Natural killer cell (primary cell): Measurements from ENCODE around the gene CXCR5. TPM values are rescaled to one million over a fixed set of nuclear protein-coding genes. Genes with fewer than 3 reads are reported as not detected.

Experiments
- ATAC-seq, 3 donors: fragments of 150-1000 bp in 2 of 3; fragments of 200-7000 bp in 1 of 3; cut with Tn5 transposase; 1 replicate in 1 of 3; 2 replicates in 2 of 3; pipeline ENCODE4 v1.10.0; 2021; ENCODE audit warnings: mild to moderate bottlenecking in 2 of 3, moderate library complexity in 2 of 3
- DNase-seq, 2 donors: peaks; one replicate each; pipeline versions ENCODE4 v3.0.0 to v3.0.0-alpha.2; 2013 to 2021; ENCODE audit warnings: mixed read lengths in 1 of 2
- H3K27ac ChIP-seq: one replicate; pipeline ENCODE4 v1.5.1; 2013; ENCODE audit warnings: mild to moderate bottlenecking, low read length
- H3K27me3 ChIP-seq: one replicate; pipeline ENCODE4 v1.6.1; 2013; ENCODE audit warnings: low read length; ENCODE audit not compliant: control insufficient read depth, insufficient read depth
- H3K36me3 ChIP-seq: one replicate; pipeline ENCODE4 v1.6.1; 2013; ENCODE audit warnings: low read length; ENCODE audit not compliant: control insufficient read depth, insufficient read depth
- H3K4me1 ChIP-seq: one replicate; pipeline ENCODE4 v1.6.1; 2013; ENCODE audit warnings: low read length; ENCODE audit not compliant: control insufficient read depth, insufficient read depth
- H3K4me3 ChIP-seq: one replicate; pipeline ENCODE4 v1.5.1; 2013; ENCODE audit warnings: low read length
- H3K9me3 ChIP-seq: one replicate; pipeline ENCODE4 v1.6.1; 2013; ENCODE audit warnings: low read length; ENCODE audit not compliant: control insufficient read depth, insufficient read depth
- H3K27ac Mint-ChIP-seq, 2 donors: one replicate each; pipeline ENCODE4 v1.8.0; 2022; ENCODE audit warnings: mild to moderate bottlenecking in 2 of 2, mixed read lengths in 2 of 2, moderate library complexity in 1 of 2
- H3K27me3 Mint-ChIP-seq, 2 donors: one replicate each; pipeline ENCODE4 v1.8.0; 2022; ENCODE audit warnings: low read depth in 2 of 2, mixed read lengths in 2 of 2
- H3K36me3 Mint-ChIP-seq: one replicate; pipeline ENCODE4 v1.8.0; 2022; ENCODE audit warnings: mixed read lengths
- H3K4me1 Mint-ChIP-seq, 2 donors: one replicate each; pipeline ENCODE4 v1.8.0; 2022; ENCODE audit warnings: mixed read lengths in 2 of 2
- H3K4me3 Mint-ChIP-seq: one replicate; pipeline ENCODE4 v1.8.0; 2022; ENCODE audit warnings: mild to moderate bottlenecking, moderate library complexity, mixed read lengths
- H3K9me3 Mint-ChIP-seq, 2 donors: one replicate each; pipeline ENCODE4 v1.8.0; 2022; ENCODE audit warnings: mixed read lengths in 2 of 2
- CTCF ChIP-seq: fragments of 200-600 bp; IDR thresholded peaks from one replicate; pipeline ENCODE4 v1.8.0; 2022; ENCODE audit warnings: antibody characterized with exemption
- WGBS: methylation state at CpG from one replicate; pipeline ENCODE4 v1.1.7; 2013; ENCODE audit warnings: missing lambda C conversion rate; ENCODE audit not compliant: insufficient coverage; 5-methylcytosine and 5-hydroxymethylcytosine counted together
- intact Hi-C: fragments of 100-400 bp; cut with micrococcal nuclease; formaldehyde crosslinking; loops from one replicate; pipeline ENCODE4 v1.14.2; 2022
- total RNA-seq, 4 donors: library from RNA; stranded (reverse); fragments of 120-200 nt in 1 of 4; gene quantifications; one replicate each; pipeline versions ENCODE4 v1.2.3 to v1.2.4, GENCODE V29; 2013 to 2022

CXCR5 gene
- total RNA-seq, 3 donors from 2014 or later (not counting 1 experiment from before 2014, with no cell fraction given), result 0.56 to 1.3 (median 0.86) TPM

DNA sequence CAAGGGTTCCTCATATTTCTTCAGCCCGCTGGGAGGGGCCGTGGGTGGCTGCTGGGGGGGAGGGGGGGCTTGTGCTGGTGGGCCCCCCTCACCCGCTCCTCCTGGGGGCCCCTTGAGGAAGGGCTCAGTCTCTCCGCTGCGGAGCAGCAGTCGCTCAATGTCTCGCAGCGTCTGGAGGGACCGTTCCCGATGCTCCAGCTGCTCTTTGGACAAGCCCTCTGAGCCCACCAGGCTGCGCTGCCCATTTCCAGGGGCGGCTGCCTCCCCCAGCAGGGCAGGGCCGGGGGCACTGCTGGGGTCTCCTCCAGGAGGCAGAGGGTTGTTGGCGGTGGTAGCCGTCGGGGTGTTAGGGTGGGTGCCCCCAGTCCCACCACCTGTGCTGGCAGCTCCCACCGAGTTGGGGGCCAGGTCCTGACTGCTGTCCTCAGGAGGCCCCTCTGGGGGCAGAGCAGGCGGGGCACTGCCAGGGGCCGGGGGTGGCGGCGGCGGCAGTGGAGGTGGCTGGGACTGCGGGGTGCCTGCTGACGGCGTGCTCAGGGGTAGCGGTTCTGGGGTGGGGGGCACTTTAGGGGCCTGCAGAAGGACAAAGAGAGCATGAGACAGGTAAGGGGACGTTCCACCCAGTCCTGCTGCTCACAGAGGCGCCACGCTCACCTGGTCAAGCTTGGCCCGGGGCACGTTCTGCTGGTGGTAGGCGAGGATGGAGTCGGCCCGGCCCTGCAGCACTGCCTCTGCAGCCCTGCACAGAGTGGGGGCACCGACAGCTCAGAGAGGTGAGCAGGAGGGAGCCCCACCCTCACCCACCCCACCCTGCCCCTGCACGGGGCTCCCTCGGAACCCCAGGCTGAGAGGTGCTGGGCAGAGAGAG, 18.9 kb downstream of the CXCR5 start:
- intact Hi-C loops, result no loop called here
- Histone ChIP-seq H3K9me3 (no peaks in the 10 kb centered on the region), H3K4me3 (no peak overlapping the region), H3K4me1 (peaks cover 9% of the 10 kb centered on the region), H3K27me3 (no peaks in the 10 kb centered on the region), H3K27ac (no peak overlapping the region), H3K36me3 (peaks cover 87% of the 10 kb centered on the region)
- Mint-ChIP-seq H3K36me3 (peaks cover 11% of the 10 kb centered on the region), H3K9me3 (no peaks in the 10 kb centered on the region), H3K27me3 (no peaks in the 10 kb centered on the region), H3K4me3 (no peak overlapping the region), H3K27ac (peak overlapping the region in 1 of 2 donors; percentile 76), H3K4me1 (peaks cover 12 to 29% of the 10 kb centered on the region in 2 donors)
- TF ChIP-seq CTCF, result no peak
- DNase-seq (no peak), ATAC-seq (no peak)
- WGBS, result 97% methylated on average over 35 of the region's 37 CpGs

DNA sequence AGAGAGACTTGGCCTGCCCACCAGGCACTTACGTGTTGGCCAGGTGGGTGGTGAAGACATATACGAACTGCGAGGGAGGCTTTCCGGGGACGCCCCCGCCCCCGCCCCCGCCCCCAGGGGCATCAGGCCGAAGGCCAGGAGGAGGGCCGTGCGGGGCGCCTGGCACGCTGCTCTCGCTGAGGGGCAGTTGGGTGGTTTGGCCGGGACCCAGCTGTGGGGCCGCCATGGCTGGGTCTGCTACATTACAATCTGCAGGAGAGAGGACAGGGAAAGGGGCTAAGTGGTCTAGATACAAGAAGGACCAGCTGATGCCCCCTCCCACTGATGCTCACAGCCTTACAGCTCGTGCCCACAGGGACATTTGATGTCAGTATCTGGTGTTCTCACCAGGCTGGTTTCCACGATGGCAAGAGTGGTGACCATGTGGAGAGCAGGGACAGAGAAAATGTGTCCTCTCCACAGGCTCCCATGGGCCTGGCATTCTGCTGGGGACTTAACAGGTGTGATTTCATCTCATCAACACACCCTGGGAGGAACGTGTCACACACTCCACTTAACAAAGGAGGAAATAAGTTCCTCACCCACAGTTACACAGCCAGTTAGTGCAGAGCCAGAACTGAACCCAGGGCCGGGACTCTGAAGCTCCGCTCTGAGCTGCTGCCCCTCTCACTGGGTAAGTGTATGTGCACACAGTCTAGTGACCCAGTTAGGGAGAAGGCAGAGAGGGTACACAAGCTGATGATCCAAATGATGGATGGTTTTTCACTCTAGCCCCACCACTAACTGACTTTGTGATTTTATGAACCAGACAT, 19.7 kb downstream of the CXCR5 start:
- H3K9me3 ChIP-seq, result no peaks in the 10 kb centered on the region
- H3K27me3 Mint-ChIP-seq, result no peaks in the 10 kb centered on the region
- no peak for ATAC-seq
- H3K4me1 Mint-ChIP-seq, result peaks cover 18 to 34% of the 10 kb centered on the region in 2 donors
- 92% methylated on average over 21 of the region's 21 CpGs for WGBS
- TF ChIP-seq CTCF, result no peak
- no peak overlapping the region for H3K27ac Mint-ChIP-seq
- no peak overlapping the region for H3K4me3 Mint-ChIP-seq
- no peak overlapping the region for H3K4me3 ChIP-seq
- H3K9me3 Mint-ChIP-seq, result no peaks in the 10 kb centered on the region
- peaks cover 90% of the 10 kb centered on the region for H3K36me3 ChIP-seq
- peaks cover 13% of the 10 kb centered on the region for H3K4me1 ChIP-seq
- DNase-seq, result no peak
- H3K27ac ChIP-seq, result no peak overlapping the region
- no peaks in the 10 kb centered on the region for H3K27me3 ChIP-seq
- peaks cover 11% of the 10 kb centered on the region for H3K36me3 Mint-ChIP-seq
- intact Hi-C loops, result no loop called here

DNA sequence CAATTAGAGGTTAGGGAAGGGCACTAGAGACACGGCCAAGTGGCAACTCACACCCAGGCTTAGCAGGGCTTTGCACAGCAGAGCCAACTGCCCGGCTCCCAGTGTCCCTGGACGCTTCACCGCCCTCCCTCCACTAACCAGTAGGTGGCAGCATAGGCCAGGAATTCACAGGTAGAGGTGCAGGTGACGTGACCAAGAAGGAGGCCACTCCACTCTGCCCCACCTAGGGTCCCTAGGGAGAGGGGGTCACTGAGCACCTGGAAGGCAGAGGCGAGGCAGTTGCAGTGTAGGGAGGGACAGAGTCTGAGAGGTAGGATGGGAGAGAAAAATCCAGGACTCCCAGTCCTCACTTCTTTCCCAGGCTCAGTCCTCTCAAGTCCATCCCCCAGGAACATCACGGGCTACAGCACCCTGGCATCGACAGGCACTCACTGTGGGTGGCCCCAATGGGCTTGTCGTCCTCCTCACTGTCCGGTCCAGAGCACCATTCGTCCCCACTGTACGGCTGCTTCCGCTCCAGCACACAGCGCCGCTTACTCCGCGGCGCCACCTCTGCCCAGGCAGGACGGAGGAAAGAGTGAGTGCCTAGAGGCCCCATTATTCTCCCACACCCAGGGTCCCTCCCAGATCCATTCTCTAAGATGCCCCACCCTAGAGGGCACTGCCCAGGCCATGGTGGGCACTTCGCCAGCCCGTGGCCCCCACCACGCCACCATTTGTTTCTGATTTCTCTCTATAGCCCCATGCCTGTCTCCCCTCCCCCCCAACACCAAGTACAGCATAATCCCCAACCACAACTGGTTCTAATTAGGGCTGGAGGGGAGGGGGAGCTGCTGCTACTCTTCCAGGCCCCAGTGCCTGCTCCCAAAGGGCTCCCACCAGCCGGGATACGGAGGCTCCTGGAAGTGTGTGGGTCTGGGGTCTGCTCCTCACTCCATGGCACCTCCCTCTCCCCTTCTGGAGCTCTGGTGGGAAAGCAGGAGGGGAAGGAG, 23.7 kb downstream of the CXCR5 start:
- Mint-ChIP-seq H3K36me3 (peaks cover 11% of the 10 kb centered on the region), H3K27ac (peak overlapping the region; percentile 86 to 90), H3K4me1 (peaks cover 38 to 51% of the 10 kb centered on the region in 2 donors), H3K9me3 (no peaks in the 10 kb centered on the region), H3K27me3 (no peaks in the 10 kb centered on the region), H3K4me3 (peak overlapping the region; percentile 6)
- peaks cover 48% of the 10 kb centered on the region for H3K4me1 ChIP-seq
- ATAC-seq (peak; percentile 48 to 80 (median 61)), DNase-seq (peak; percentile 84 to 92)
- peak; percentile 79 for TF ChIP-seq CTCF
- no peaks in the 10 kb centered on the region for H3K9me3 ChIP-seq
- H3K36me3 ChIP-seq, result peaks cover 51% of the 10 kb centered on the region
- H3K27ac ChIP-seq, result peak overlapping the region; percentile 56
- WGBS, result 70% methylated on average over 21 of the region's 24 CpGs
- H3K27me3 ChIP-seq, result no peaks in the 10 kb centered on the region
- H3K4me3 ChIP-seq, result no peak overlapping the region
- intact Hi-C loops, result loop anchor here (1.0 kb wide), 2 partner anchors 23 to 49 kb away; partner anchors contain the start of gene UPK2
